SKM-1 (cell line): ENCODE measurements around the gene MRPL17.

Experiments
- DNase-seq: peaks from one replicate; lab custom pipeline; 2025; ENCODE audit not compliant: unreplicated experiment; lab: John Stamatoyannopoulos, UW

Gene MRPL17

GRCh38 chr11:6634534-6634933 lies 48.6 kb downstream of the MRPL17 start:
- no peak for DNase-seq

GRCh38 chr11:6633422-6634408 lies 49.4 kb downstream of the MRPL17 start:
- DNase-seq = no peak

GRCh38 chr11:6632116-6633073 lies 50.7 kb downstream of the MRPL17 start:
- DNase-seq = no peak

- no peak for DNase-seq
These were observed 51.7 kb downstream of the MRPL17 start for GRCh38 chr11:6631361-6631890.

GRCh38 chr11:6630632-6631291 lies 52.4 kb downstream of the MRPL17 start:
- no peak for DNase-seq
